GM21576 (cell line): ENCODE measurements around the gene RFK.
"Not testable (repeated sequence)": the region's sequence is repeated elsewhere in the genome, so short reads cannot be mapped to it uniquely, and the experiment has no call there.

Source experiments
- ATAC-seq: cut with Tn5 transposase; IDR thresholded peaks from one replicate; pipeline ENCODE4 v1.9.1; 2021; ENCODE audit warnings: mild to moderate bottlenecking, moderate library complexity; ENCODE audit not compliant: unreplicated experiment

RFK gene

DNA sequence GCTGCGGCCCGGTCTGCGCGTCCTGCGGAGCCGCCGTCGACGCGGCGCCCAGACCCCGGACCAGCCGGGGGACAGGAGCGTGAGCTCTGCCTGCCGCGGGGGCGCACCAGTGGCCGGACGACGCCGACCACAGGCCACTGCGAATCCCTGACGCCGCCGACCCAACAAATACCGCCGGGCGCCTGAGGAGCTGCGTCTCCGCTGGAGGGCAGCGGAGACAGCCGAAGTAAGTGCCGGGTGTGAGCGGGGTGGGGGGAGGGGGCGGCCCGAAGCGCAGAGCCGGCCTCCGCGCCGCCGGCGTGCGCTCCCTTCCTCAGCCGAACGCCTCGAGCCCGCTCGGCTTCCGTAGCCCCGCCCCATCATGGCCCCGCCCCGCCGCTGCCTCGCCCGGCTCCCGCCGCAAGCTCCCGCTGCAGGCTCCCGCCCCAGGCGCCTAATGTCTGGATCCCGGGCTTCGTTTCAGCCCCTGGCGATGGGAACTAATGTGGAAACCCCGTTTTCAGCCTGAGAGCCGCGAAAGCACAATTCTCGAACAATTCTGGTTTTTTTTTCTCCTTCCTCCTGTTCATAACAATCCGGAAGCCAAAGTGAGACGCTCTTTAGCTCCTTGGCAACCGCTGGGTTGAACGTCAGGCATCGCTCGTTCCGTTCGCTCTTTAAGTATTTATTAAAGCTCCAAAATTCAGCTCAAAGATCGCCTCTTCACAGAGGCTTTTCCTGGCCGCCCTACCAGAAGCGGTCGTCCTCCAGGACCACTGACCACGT lies at the start of gene RFK:
RFK (minus strand) TSS at position 232 of the 765 bp plus-strand sequence. CDS start 255 bp downstream, outside the sequence.
- peak; percentile 60 for ATAC-seq

DNA sequence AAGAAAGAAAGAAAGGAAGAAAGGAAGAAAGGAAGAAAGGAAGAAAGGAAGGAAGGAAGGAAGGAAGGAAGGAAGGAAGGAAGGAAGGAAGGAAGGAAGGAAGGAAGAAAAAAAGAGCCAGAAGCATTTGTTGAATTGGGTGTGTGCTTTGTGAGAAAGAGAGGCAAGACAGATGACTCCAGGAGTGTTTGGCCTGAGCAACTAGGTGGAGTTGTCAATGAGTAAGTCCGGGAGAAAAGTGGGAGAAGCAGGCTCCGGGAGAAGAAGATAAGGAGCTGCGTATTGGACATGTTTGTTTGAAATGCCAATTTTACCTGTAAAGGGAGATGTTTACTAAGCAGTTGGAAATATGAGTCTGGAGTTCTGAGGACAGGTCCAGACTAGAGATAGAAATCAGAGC lies 49.7 kb upstream of the RFK start:
- no peak for ATAC-seq

DNA sequence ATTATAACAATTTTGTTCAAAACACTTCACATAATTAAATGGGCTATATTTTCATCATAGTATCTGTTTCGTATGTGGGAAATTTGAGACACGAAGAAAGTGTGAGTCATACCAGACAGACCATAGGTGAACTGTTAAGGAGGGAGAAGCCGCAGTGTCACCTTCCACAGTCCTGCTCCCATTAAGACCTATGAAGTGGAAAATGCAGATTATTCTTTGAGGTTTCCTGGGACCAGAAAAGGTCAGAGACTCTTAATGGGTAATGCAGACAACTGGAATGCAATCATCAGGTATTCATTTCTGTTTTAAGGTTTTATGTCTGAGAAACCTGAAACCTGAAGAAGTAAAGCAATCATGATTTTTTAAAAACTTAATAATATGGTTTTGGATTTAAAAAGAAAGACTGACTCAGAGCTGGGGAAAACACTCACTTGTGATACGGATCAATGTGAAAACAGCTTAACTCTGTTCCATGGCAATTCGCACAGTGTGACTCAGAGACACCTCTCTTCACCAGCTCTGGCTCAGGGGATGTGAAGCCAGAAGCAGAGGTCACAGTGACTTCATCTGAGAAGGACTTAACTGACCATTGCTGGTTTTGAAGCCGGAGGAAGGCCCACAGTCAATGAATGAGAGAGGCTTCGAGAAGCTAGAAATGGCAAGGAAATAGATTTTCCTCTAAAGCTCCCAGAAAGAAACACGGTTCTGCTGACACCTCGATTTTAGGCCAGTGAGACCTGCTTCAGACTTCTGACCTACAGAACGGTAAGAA lies 47.5 kb upstream of the RFK start:
- peak; percentile 59 for ATAC-seq

- ATAC-seq: peak; percentile 69
Measured at GRCh38 chr9:76438841-76439588, 44.8 kb upstream of the RFK start.

- ATAC-seq: not testable (repeated sequence)
Measured at GRCh38 chr9:76437017-76437699, 42.9 kb upstream of the RFK start.

DNA sequence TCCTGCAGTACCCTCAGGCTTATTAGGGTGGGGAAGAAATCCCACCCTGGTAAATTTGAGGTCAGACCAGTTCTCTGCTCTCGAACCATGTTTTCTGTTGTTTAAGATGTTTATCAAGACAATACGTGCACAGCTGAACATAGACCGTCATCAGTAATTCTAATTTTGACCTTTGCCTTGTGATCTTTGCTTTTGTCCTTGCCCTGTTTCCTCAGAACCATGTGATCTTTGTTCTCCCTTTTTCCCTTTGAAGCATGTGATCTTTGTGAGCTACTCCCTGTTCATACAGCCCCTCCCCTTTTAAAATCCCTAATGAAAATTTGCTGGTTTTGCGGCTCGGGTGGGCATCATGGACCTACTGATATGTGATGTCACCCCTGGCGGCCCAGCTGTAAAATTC lies 40.7 kb upstream of the RFK start:
- not testable (repeated sequence) for ATAC-seq

DNA sequence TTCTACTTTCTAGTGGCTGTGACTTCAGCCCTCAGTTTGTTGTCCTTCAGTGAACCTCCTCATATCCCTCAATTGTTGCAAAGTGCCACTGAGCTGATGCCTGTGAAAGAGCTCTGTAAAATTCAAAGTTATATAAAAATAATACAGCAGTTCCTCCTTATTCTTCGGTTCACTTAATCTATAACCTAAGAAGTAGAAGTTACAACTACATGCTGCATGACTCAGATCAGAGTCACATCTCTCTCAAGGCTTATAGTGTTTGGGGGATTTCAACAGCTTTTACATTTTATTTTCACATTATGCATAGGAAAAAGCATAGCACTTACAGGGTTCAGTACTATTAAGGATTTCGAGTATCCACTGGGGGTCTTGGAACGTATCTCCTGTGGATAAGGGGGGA lies 39.6 kb upstream of the RFK start:
- no peak for ATAC-seq

DNA sequence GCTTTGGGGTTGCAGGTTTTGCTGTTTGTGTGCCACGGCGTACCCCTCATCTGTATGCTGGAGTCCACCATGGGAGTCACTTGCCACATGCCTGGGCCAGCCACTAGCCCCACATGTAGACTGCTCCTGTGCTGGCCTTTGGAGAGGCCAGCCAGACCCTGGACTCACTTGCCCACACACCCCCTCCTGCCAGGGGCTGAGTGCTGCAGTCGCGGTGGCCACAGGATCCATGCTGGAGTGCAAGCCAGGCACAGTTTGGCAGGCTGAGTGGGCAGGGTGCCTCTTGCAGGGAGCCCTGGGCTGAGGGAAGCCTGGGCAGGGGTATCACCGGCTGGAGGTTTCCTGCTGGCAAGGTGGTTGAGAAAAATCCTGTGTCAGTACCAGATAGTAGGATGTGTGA lies 39.2 kb upstream of the RFK start:
- no peak for ATAC-seq

DNA sequence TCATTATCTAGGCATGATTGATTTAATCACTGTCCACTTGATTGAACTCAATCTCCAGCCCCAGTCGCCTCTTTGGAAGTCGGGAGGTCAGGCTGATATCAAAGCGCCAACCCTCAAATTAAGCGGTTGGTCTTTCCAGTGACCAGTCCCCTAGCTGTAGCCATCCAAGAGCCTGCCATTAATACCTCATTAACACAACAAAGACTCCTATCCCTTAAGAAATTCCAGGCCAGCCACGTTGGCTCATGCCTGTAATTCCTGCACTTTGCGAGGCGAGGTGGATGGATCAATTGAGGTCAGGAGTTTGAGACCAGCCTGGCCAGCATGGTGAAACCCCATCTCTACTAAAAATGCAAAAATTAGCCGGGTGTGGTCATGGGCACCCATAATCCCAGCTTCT lies 37.4 kb upstream of the RFK start:
- no peak for ATAC-seq

DNA sequence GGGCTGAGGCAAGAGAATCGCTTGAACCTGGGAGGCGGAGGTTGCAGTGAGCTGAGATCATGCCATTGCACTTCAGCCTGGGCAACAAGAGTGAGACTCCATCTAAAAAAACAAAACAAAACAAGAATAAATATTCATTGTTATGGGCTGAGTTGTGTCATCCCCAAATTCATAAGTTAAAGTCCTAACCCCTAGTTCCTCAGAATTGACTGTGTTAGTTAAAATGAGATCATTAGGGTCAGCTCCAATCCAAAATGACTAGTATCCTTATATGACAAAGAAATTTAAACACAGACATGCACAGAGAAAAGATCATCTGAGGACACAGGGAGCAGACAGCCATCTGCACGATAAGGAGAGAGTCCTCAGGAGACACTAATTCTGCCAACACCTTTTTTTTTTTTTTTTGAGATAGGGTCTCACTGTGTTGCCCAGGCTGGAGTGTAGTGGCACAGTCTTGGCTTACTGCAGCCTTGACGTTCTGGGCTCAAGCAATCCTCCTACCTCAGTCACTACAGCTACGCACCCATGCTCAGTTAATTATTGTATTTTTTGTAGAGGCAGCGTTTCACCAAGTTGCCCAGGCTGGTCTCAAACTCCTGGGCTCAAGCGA lies 32.7 kb upstream of the RFK start:
- no peak for ATAC-seq

GRCh38 chr9:76425677-76426453 lies 31.6 kb upstream of the RFK start:
- ATAC-seq: no peak

DNA sequence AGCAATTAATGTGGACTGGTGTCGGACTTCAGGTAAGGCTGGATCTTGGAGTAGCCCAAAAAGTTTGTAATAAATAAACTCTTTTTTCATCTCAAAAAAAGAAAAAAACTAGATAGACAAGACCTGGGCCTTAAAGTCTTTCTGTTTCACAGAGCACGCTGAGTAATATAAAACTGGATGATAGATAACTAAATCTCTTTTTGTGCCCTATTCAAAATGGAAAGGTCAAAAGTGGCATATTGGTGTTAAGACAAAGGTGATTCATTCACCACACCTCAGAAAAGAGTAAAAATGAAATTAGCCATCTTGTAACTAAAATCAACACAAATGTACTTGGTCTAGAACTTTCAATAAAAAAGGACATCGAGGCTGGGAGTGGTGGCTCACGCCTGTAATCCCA lies 30.3 kb upstream of the RFK start:
- ATAC-seq: no peak

DNA sequence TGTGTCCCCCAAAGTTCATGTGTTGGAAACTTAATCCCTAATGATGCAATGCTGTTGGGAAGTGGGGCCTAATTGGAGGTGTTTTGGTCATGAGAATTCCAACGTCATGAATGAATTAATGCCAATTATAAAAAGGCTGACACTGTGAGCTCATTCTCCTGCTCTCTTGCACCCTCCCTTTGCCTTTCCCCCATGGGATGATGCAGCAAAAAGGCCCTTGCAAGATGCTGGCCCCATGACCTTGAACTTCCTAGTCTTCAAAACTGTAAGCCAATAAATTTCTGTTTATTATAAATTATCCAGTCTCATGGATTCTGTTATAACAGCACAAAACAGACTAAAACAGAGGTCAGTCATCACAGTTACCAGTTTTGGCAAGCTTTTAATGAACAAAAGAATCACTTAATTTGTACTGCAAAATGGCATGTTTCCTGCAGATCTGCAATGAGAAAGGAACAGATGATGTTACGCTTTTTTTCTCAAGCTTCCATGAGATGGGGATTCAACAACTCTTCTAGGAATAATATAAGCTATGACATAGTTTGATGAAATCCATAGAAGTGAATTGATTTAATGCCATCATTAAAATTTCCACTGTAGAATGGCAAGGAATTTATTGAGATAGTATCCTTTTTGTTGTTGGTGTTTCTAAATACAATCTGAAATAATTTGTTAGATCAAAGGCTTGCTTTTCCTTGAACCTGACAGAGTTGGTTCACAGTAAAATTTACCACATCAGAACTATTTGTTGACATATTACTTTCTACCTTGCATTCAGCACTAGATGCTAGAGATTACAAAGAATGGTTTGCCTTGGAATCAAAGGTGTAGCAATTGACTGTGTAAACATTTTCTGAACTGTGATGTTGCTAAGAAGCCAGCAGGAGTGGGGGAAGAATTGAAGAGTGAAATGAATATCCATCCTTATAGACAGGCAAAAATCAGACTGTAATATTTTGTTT lies 29.3 kb upstream of the RFK start:
- no peak for ATAC-seq

GRCh38 chr9:76419782-76420380 lies 25.7 kb upstream of the RFK start:
- no peak for ATAC-seq

- ATAC-seq: no peak
Measured at GRCh38 chr9:76417394-76417793, 23.2 kb upstream of the RFK start.

- no peak for ATAC-seq
Measured at GRCh38 chr9:76415731-76416130, 21.5 kb upstream of the RFK start.

DNA sequence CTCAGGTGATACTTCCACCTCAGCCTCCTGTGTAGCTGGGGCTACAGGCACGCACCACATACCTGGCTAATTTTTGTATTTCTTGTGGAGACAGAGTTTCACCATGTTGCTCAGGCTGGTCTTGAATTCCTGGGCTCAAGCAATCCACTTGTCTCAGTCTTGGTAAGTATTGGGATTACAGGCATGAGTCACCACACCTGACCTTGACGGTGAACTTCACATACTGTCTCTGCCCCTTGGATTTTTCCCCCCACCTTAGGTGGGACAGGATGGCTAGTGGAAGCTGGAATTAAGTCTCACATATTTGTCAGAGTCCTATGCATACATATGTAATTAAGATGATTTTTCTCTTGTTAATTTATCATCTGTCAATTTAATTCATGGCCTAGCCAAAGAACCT lies 20.9 kb upstream of the RFK start:
- peak; percentile 7 for ATAC-seq

DNA sequence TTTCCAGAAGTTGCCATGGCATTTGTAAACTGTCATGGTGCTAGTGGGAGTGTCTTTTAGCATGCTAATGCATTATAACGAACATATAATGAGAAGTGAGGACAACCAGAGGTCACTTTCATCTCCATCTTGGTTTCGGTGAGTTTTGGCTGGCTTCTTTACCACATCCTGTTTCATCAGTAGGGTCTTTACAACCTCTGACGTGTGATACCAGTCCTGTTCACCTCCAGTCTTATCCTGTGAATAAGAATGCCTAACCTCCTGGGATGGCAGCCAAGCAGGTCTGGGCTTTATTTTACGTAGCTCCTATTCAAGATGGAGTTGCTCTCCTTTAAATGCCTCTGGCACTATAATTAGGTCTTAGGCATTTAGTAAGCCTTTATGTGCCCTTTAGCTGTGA lies 20.4 kb upstream of the RFK start:
- peak; percentile 69 for ATAC-seq
